Measurements from ENCODE around the gene SIRT5.

SIRT5 gene

GRCh38 chr6:13643125-13643524 lies 68.7 kb downstream of the SIRT5 start:
- Mint-ChIP-seq H3K36me3 (ENCODE audit: low read depth) (peaks cover 42% of the 10 kb centered on the region), H3K27ac (no peak overlapping the region), H3K27me3 (no peaks in the 10 kb centered on the region), H3K4me1 (ENCODE audit: low read depth) (peaks cover 11% of the 10 kb centered on the region), H3K4me3 (no peak overlapping the region), H3K9me3 (no peaks in the 10 kb centered on the region)
- intact Hi-C loops (cut with micrococcal nuclease), result no loop called here

- Mint-ChIP-seq H3K4me1 (ENCODE audit: low read depth) (peaks cover 6% of the 10 kb centered on the region), H3K9me3 (no peaks in the 10 kb centered on the region), H3K4me3 (no peak overlapping the region), H3K36me3 (ENCODE audit: low read depth) (peaks cover 43% of the 10 kb centered on the region), H3K27ac (no peak overlapping the region), H3K27me3 (no peaks in the 10 kb centered on the region)
- intact Hi-C loops (cut with micrococcal nuclease), result no loop called here
These were observed 74.4 kb downstream of the SIRT5 start for GRCh38 chr6:13648850-13649249.

GRCh38 chr6:13649393-13649792 lies 75.0 kb downstream of the SIRT5 start:
- Mint-ChIP-seq H3K36me3 (ENCODE audit: low read depth) (peaks cover 43% of the 10 kb centered on the region), H3K27ac (peak overlapping the region; percentile 10), H3K4me3 (no peak overlapping the region), H3K27me3 (no peaks in the 10 kb centered on the region), H3K4me1 (ENCODE audit: low read depth) (peaks cover 6% of the 10 kb centered on the region), H3K9me3 (no peaks in the 10 kb centered on the region)
- intact Hi-C loops (cut with micrococcal nuclease), result no loop called here

GRCh38 chr6:13653296-13653695 lies 78.9 kb downstream of the SIRT5 start:
- Mint-ChIP-seq H3K27me3 (no peaks in the 10 kb centered on the region), H3K4me1 (ENCODE audit: low read depth) (peaks cover 6% of the 10 kb centered on the region), H3K9me3 (no peaks in the 10 kb centered on the region), H3K4me3 (no peak overlapping the region), H3K36me3 (ENCODE audit: low read depth) (peaks cover 36% of the 10 kb centered on the region), H3K27ac (no peak overlapping the region)
- intact Hi-C loops (cut with micrococcal nuclease), result no loop called here

GRCh38 chr6:13654496-13654895 lies 80.1 kb downstream of the SIRT5 start:
- peaks cover 32% of the 10 kb centered on the region for H3K36me3 Mint-ChIP-seq (ENCODE audit: low read depth)
- H3K27ac Mint-ChIP-seq, result no peak overlapping the region
- H3K4me3 Mint-ChIP-seq, result no peak overlapping the region
- intact Hi-C loops (cut with micrococcal nuclease), result no loop called here
- no peaks in the 10 kb centered on the region for H3K9me3 Mint-ChIP-seq
- H3K27me3 Mint-ChIP-seq, result no peaks in the 10 kb centered on the region
- peaks cover 3% of the 10 kb centered on the region for H3K4me1 Mint-ChIP-seq (ENCODE audit: low read depth)

GRCh38 chr6:13655700-13656099 lies 81.3 kb downstream of the SIRT5 start:
- no peaks in the 10 kb centered on the region for H3K27me3 Mint-ChIP-seq
- H3K36me3 Mint-ChIP-seq (ENCODE audit: low read depth), result peaks cover 20% of the 10 kb centered on the region
- intact Hi-C loops (cut with micrococcal nuclease), result no loop called here
- H3K4me3 Mint-ChIP-seq, result no peak overlapping the region
- no peaks in the 10 kb centered on the region for H3K9me3 Mint-ChIP-seq
- H3K27ac Mint-ChIP-seq, result no peak overlapping the region
- no peaks in the 10 kb centered on the region for H3K4me1 Mint-ChIP-seq (ENCODE audit: low read depth)

- Mint-ChIP-seq H3K27me3 (no peaks in the 10 kb centered on the region), H3K4me1 (ENCODE audit: low read depth) (peaks cover 32% of the 10 kb centered on the region), H3K27ac (no peak overlapping the region), H3K36me3 (ENCODE audit: low read depth) (no peaks in the 10 kb centered on the region), H3K4me3 (no peak overlapping the region), H3K9me3 (no peaks in the 10 kb centered on the region)
- intact Hi-C loops (cut with micrococcal nuclease), result no loop called here
These were observed 85.9 kb downstream of the SIRT5 start for GRCh38 chr6:13660273-13660672.

GRCh38 chr6:13660893-13661292 lies 86.5 kb downstream of the SIRT5 start:
- Mint-ChIP-seq H3K4me3 (no peak overlapping the region), H3K9me3 (no peaks in the 10 kb centered on the region), H3K27ac (no peak overlapping the region), H3K4me1 (ENCODE audit: low read depth) (peaks cover 36% of the 10 kb centered on the region), H3K36me3 (ENCODE audit: low read depth) (no peaks in the 10 kb centered on the region), H3K27me3 (no peaks in the 10 kb centered on the region)
- intact Hi-C loops (cut with micrococcal nuclease), result no loop called here

GRCh38 chr6:13661647-13662046 lies 87.2 kb downstream of the SIRT5 start:
- Mint-ChIP-seq H3K36me3 (ENCODE audit: low read depth) (no peaks in the 10 kb centered on the region), H3K9me3 (no peaks in the 10 kb centered on the region), H3K4me1 (ENCODE audit: low read depth) (peaks cover 41% of the 10 kb centered on the region), H3K4me3 (no peak overlapping the region), H3K27me3 (no peaks in the 10 kb centered on the region), H3K27ac (no peak overlapping the region)
- intact Hi-C loops (cut with micrococcal nuclease), result no loop called here

GRCh38 chr6:13662651-13663334 lies 88.4 kb downstream of the SIRT5 start:
- Mint-ChIP-seq H3K4me3 (no peak overlapping the region), H3K4me1 (ENCODE audit: low read depth) (peaks cover 50% of the 10 kb centered on the region), H3K36me3 (ENCODE audit: low read depth) (no peaks in the 10 kb centered on the region), H3K9me3 (no peaks in the 10 kb centered on the region), H3K27ac (no peak overlapping the region), H3K27me3 (no peaks in the 10 kb centered on the region)
- intact Hi-C loops (cut with micrococcal nuclease), result no loop called here

GRCh38 chr6:13663986-13664385 lies 89.6 kb downstream of the SIRT5 start:
- H3K9me3 Mint-ChIP-seq, result no peaks in the 10 kb centered on the region
- no peaks in the 10 kb centered on the region for H3K27me3 Mint-ChIP-seq
- intact Hi-C loops (cut with micrococcal nuclease), result no loop called here
- H3K4me1 Mint-ChIP-seq (ENCODE audit: low read depth), result peaks cover 62% of the 10 kb centered on the region
- H3K4me3 Mint-ChIP-seq, result no peak overlapping the region
- H3K36me3 Mint-ChIP-seq (ENCODE audit: low read depth), result no peaks in the 10 kb centered on the region
- no peak overlapping the region for H3K27ac Mint-ChIP-seq

Measured in dendritic cell treated with granulocyte-macrophage colony-stimulating factor and Interleukin-4, amounts not matched to agents 40 ng/mL and 50 ng/mL, for 4 days (primary cell).